GM19452 (cell line): ENCODE measurements around the gene PWWP2B.
"Not testable (repeated sequence)": the region's sequence is repeated elsewhere in the genome, so short reads cannot be mapped to it uniquely, and the experiment has no call there.

ENCODE experiments used
- ATAC-seq: cut with Tn5 transposase; IDR thresholded peaks from one replicate; pipeline ENCODE4 v1.9.1; 2021; ENCODE audit not compliant: unreplicated experiment

Gene PWWP2B

DNA sequence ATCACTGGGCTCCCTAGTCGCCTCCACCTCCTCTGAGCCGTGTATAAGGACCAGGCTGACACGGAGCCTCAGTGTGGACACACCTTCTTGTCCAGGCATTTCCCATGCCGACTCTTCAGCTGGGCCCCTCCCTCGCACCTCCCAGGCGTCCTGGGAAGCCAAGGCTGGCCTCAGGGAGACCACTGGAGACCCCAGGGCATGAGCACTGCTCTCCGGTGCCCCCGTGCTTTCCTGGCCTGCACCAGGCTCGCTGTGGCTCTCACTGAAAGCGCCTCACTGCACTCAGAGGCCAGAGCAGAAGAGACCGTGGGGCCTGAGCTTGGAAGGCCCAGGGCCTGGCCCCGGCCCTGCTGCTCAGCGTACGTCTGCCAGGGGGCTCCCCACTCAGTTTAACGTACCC, 33.6 kb upstream of the PWWP2B start:
- ATAC-seq: no peak

DNA sequence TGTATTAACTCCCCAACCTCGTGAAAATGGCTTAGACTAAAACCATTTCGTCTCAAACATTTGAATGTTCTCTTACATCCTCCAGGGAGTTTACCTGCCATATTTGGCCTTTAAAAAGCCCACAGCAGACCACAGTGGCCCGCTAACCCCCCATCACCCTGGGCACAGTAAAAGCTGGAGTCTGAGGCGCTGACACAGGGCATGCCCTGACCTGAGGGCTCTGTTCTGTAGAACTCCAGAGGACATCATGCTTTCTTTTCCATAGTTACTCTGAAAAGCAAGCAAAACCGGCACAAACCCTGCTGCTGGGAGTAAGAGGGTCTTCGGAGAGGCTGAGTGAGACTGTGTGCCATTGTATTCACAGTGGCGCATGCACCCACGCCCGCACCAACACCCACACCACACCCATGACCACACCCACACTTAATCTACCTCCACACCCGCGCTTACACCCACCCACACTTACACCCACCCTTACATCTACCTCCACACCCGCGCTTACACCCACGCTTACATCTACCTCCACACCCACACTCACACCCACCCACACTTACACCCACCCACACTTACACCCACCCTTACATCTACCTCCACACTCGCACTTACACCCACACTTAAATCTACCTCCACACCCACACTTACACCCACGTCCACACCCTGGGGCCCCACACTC, 32.9 kb upstream of the PWWP2B start:
- ATAC-seq: no peak

DNA sequence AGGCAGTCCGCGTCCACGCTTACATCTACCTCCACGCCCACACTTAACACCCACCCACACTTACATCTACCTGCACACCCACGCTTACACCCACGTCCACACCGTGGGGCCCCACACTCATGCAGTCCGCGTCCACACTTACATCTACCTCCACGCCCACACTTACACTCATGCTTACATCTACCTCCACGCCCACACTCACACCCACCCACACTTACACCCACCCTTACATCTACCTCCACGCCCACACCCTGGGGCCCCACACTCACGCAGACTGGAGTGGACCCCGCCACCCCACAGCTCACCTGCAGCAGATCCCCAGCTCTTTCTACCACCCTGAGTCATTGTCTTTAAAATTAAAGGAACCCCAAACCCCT, 32.4 kb upstream of the PWWP2B start:
- no peak for ATAC-seq

DNA sequence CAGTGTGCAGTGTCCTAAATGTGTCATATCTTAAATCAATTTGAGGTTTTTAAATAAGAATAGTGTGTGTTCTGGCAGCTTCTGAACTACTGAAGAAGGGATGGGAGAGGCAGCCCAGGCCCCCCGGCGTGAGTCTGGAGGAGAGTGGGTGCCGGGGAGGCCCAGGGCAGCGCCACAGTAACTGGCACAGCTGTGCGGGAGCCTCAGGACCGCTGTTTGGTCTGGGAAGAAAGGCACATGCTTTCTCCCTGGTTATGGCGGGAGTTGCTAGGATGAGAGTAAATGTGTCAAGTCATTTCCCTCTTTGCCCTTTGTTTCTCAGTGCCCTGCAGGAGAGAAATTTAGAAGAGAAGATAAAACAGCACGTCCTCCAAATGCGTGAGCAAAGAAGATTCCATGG, 31.9 kb upstream of the PWWP2B start:
- no peak for ATAC-seq

DNA sequence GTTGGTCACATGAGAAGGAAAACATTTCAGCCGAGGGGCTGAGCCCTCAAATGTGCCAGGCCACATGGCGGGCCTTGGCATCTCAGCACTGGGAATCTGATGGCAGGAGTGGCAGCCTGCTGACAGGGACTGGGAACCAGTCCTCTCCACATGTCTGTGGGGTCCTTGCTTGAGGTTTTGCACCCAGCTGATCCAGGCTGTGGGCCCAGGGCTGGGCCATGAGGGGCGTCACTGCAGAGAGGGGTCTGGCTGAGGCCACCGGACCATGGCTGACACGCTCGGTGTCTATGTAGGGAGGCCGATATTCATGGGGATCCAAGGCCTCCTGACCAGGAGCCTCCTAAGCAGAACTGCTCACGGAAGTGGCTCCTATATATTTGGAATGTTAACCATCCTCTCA, 31.0 kb upstream of the PWWP2B start:
- no peak for ATAC-seq

DNA sequence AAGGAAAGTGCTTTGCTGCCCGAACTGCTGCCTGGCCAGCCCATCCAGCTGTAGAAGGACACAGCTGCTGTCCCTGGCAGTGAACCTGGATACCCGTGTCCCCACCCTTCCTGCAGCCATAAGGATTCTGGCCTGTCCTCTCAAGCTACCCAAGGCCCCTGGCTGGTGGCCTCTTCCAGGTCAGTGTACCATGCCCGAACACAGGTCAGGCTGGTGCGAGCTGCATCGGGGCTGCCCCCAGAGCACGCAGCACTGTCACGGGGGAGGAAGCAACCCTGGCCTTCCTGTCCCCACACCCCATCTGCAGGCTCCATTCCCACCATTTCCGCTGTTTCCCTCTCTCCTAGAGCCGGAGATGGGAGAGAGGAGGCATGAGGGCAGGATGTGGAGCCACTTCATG, 30.5 kb upstream of the PWWP2B start:
- no peak for ATAC-seq

DNA sequence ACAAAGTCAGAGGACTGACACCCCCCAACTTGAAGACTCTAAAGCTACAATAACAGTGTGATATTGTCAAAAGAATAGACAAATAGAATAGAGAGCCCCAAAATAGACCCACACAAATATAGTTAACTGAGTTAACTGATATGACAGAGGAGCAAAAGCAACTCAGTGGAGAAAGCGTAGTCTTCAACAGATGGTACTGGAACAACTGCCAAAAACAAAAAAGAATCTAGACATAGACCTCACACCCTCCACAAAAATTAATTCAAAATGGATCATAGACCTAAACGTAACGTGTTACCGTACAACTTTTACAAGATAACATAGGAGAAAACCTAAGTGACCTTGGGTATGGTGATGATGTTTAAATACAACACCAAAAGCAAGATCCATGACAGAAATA, 28.6 kb upstream of the PWWP2B start:
- ATAC-seq: no peak

DNA sequence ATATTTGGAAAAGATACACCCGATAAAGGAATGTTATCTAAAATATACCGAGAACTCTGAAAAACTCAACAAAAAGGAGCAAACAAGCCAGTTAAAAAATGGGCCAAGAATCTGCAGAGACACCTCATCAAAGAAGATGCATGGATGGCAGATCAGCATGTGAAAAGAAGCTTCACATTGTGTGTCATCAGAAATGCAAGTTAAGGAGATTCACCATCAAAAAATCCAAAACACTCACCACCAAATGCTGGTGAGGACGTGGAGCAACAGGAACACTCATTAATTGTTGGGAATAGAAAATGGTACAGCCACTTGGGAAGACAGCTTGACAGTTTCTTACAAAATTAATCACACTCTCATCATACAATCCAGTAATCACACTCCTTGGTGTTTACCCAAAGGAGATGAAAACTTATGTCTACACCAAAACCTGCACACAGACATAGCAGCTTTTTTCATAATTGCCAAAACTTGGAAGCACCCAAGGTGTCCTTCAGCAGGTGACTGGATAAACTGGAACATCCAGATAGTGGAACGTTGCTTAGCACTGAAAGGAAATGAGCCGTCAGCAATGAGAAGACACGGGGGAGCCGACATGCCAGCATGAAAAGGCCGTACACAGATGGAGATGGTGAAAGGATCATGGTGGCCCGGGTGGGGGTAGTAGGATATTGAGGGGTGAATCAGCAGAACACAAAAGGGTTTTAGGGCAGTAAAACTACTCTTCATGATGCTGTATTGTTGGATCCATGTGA, 27.9 kb upstream of the PWWP2B start:
- ATAC-seq: no peak

DNA sequence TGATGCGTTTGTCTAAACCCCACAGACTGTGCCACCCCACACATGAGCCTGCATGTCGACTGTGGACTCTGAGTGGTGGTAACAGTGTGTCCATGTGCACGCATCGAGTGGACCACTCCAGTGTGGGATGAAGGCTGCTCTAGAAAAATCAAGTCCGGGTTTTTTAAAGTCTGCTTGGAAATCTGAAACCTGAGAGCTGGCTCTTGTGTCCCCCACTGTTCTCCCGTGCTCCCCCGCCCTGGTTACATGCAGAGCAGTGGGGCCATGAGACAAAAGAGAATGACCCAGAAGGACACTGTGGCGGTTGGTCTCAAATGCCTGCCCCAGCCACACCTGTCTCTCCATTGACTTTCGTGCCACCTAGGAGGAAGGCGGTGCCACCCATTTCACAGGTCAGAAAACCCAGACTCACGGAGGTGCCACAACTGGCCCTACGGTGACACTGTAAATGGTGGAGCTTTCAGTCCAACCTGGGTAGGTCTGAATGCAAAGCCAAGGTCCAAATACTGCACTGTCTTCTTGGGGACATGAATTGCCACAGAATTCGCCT, 27.3 kb upstream of the PWWP2B start:
- no peak for ATAC-seq

DNA sequence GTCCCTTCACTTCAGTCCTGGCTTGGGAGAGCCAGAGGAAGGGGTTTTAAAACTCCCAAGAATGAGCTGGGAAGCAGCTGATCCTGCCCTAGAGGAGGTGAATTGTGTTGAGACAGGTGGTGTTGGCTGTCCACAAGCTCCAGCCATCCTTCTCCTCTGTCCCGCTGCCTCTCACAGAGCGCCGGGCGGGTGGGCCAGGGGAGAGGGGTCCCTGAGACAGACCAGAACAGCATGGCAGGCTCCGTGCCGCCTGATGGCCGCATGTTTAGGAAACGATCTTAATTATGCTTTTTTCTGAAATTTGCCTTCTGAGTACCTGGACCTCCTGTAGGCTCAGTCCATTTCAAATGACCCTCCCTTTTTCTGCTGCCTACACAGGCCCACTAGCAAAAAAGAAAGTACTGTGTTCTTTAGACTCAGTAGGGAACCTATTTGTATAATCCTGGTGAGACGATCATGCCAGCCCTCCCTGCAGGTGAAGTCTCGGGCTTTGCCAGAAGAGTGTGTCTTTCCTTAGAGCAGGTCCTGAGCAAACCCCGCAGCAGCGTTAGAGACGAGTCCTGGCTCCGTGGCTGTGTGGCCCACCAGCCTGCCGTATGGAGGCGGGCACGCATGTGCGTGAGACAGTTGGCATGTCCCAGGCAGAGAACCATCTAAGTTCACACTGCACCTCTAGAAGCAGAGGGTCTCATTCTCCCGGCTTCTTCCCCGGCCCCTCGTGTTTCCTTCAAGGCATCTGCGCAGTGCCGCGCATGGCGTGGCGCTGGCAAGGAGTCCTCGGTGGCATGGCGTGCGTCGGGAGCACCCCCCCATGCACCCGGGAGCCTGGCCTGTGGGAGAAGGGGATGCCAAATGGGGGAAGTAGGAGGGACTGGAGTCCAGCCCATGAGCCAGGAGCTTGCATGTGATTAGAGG, 26.3 kb upstream of the PWWP2B start:
- no peak for ATAC-seq

DNA sequence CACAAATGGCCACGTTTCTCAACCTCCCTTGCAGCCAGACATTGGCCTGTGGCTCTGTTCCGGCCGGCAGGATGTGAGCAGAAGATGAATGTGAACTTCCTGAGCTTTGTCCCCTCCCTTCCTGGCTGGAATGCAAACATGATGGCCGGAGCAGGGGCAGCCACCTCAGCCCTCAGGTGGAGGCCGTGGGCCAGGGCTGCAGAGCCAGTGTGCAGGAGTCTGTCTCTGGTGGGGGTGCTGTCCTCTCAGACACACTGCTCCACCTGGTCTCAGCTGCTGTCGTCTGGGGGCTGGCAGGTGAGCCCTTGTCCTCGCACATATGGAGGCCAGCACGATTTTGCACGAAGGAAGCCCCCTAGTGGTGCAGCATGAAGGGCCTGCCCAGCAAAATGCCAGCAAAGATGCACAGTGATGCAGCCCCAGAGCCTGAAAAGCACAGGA, 25.3 kb upstream of the PWWP2B start:
- ATAC-seq: no peak

DNA sequence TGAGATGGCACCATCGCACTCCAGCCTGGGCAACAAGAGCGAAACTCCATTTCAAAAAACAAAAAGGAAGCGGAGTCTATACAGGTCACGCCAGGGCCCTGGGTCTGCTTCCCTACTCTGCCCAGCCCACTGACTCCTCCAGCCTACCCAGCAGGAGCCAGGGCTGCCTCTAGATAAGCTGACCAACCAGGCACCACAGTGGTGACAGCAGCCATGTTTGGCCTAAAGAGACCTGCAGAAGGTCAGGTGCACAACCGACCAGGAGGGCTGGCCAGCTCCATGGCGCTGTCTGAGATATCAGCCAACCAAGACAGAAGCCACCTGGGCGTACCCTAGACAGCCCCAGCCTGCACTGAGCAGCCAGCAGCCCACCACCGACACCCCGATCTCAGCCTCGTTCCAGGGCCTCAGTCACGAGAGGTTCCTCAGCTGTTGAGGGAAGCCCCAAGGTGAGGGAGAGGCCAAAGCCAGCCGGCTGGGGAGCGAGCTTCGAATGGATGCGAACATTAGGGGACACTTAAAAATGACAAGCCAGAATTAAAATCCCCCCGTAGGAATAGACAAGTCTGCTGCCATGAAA, 24.4 kb upstream of the PWWP2B start:
- no peak for ATAC-seq

DNA sequence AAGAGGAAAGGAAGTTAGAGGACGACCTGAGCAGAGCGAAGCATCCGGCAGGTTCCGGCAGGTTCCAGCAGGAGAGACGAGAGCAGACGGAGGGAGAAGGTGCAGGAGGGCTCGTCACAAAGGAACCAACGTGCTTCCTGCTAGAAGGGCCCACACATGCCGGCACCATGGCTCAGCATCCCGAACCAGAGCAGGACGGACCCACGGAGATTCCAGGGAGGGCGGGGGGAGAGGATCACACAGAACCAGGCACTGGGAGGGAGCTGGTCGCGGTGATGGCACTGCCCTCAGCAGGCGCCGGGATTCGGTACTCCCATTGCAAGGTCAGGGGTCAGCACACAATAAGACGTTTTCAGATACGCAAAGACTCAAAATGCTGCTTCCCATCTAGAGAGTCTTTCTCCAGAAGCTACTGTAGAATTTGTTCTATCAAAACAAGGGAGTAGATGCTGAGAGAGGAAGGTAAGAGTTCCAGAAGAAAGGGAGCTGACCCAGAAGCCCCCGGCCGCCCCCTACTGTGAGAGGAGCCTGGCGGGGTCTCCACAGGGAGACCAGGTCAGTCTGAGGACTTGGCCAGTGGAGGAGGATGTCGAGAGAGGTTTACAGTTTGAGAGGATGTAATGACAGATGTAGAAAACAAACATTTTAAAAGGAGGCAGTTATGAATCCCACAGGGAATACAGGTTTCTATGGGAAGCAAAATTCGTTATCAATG, 23.6 kb upstream of the PWWP2B start:
- no peak for ATAC-seq

DNA sequence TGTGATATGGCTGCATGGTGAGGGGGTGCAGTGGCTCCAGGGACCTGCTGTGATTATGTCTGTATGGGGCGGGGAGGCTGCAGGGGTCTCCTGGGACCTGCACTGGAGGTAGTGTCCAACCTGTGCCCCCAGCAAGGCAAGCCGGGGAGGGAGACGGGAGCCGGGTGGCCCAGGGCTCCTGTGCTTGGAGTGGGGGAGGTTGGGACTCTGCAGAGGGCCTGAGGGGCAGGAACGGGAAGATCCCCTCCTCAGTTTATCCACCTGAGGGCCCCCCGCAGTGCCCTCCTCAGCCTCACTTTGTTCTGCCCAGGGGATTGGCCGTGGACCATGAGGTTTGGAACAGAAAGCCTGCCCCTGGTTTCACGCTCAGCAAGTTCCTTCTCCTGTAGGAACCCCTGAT, 22.8 kb upstream of the PWWP2B start:
- ATAC-seq: no peak

DNA sequence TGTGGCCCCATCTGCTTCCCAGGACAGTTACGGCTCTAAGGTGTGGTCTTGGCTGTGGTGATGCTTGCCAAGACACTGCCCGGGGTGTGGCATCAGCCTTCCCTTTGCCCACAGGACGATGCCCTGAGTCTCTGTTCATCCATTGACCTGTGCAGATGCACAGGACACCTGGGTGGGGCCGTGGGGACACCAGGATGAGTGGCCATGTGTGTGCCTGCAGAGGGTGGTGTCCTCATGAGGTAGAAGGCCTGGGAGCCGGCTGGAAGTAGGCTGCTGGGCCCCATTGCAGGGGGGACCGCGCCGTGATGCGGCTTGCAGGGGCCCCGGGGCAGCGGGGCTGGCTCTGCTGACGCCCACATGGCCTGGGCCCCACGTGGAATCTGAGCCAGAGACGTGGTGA, 22.4 kb upstream of the PWWP2B start:
- ATAC-seq: no peak

DNA sequence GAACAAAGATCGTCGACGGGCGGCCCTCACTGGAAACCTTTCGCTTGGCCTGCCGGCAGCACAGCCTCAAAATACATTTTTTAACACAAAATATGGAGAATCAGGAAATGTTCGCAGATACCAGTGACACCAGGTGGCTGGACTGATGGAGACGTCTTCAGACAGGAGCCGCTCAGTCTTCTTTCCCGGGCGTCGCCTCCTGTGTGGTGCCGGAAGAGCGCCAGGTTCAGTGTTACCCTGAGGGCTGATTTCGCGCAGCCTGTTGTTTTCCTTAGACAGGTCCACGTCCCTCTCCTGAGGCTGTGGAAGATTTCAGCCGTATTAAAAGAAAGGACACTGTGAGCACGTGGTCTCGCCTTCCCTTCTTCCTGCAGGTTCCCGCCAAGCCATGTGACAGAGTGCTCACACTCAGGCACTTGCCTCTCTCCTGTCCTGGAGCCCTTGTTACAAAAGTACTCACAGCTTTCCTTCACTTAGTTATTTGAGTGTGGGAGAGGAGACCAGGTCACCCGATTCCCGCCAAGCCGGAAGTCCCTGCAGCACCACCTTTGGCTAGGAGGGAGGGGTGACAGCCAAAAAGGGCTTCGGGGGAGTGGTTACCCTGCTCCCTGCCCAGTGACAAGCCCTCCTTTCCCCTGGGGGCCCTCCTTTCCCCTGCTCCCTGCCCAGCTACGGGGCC, 21.7 kb upstream of the PWWP2B start:
- ATAC-seq: no peak

DNA sequence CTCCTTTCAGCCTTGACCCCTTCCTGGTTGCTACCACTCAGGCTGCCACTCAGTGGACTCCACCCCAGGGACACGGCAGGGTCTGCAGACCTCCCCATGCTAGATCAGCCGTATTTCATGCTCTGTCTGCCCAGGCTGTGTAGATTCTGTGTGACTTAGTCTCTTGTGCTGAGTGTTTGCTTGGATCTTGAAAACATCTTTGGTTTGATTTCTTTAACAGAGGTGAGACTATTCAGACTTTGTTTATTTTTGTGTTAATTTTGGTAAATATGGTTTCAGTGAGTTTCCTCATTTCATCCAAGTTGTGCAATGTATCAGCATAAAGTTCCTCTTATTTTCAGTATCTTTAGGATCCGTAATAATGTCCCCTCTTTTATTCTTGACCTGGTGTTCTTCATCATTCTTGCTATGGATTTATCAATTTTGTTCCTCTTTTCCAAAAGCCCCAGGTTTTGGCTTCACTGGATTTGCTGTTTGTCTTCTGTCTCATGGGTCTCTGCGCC, 21.2 kb upstream of the PWWP2B start:
- ATAC-seq: no peak

DNA sequence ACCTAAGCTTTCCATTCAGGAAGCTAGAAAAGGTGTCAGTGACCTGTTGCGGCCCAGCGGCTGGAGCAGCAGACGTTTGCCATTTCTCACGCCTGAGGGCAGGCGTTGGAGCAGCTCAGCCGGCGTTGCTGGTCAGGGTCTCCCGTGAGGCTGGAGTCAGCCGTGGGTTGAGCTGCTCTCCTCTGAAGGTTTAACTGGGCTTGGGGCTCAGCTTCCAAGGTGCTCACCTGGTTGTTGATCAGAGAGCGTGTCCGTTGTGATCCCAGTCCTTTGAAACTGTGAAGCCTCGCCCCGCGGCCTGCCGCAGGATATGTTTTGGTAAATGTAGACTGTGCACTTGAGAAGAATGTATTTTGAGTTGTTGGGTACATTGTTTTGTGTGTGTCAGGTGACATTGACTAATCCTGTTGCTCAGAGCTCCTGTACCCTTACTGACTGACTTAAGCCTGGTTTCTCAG, 20.6 kb upstream of the PWWP2B start:
- no peak for ATAC-seq

DNA sequence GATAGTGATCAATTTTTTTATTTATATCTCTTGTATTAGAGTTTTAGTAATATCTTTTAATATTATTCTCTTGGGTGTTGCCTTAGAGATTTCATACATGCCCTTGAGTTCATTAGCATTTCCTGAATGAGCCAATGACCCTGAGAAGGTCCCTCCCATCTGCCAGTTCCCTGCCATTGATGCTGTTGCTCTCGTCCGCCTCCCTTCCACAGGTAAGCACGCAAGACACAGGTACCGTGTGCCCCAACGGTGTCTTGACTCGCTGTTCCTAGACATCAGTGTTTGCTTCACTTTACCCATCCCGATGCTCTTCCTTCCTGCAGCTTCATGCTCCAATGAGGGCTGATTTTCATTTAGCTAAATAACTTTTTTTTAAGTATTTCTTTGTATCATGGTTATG, 19.7 kb upstream of the PWWP2B start:
- no peak for ATAC-seq

DNA sequence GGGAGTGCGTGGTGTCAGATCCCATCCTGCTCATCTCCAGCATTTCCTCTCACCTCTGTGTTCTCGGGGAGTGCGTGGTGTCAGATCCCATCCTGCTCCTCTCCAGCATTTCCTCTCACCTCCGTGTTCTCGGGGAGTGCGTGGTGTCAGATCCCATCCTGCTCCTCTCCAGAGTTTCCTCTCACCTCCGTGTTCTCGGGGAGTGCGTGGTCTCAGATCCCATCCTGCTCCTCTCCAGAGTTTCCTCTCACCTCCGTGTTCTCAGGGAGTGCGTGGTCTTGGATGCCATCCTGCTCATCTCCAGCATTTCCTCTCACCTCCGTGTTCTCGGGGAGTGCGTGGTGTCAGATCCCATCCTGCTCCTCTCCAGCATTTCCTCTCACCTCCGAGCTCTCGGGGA, 18.0 kb upstream of the PWWP2B start:
- ATAC-seq: not testable (repeated sequence)
